Measurements from ENCODE around the gene COQ8B. TPM values are rescaled to one million over a fixed set of nuclear protein-coding genes. Genes with fewer than 3 reads are reported as not detected.

COQ8B gene
- total and polyA plus RNA-seq, 10 donors: 18.4 to 40.2 (median 32.6) TPM

GRCh38 chr19:40689339-40690049 lies 27.2 kb downstream of the COQ8B start:
- peaks cover 3 to 51% (median 21%) of the 10 kb centered on the region in 6 donors for H3K4me1 ChIP-seq
- no peaks in the 10 kb centered on the region for H3K27me3 ChIP-seq (replicated peaks in 1 of 7)
- intact Hi-C loops (cut with DNase I; ENCODE audit: low total_unique reads): no loop called here
- peaks cover 0 to 51% (median 6%) of the 10 kb centered on the region in 6 donors for H3K36me3 ChIP-seq
- H3K9me3 ChIP-seq: no peaks in the 10 kb centered on the region
- WGBS, 5 donors: 57 to 69% (median 58%) methylated on average over 6 to 18 of the region's 18 CpGs
- peak overlapping the region; percentile 31 to 86 (median 61) for H3K4me3 ChIP-seq
- peak; percentile 83 for DNase-seq
- peak overlapping the region in 6 of 8 donors; percentile 26 to 90 (median 83) for H3K27ac ChIP-seq
- TF ChIP-seq POLR2A (IDR thresholded peaks at IDR 0.05): no peak
- TF ChIP-seq POLR2AphosphoS5 (IDR thresholded peaks at IDR 0.05): peak in 1 of 3 donors; percentile 65

GRCh38 chr19:40688987-40689338 lies 27.7 kb downstream of the COQ8B start:
- H3K27ac ChIP-seq: no peak overlapping the region
- peak overlapping the region in 5 of 8 donors; percentile 54 to 86 (median 68) for H3K4me3 ChIP-seq
- DNase-seq: no peak
- H3K36me3 ChIP-seq: peaks cover 0 to 48% (median under 1%) of the 10 kb centered on the region in 6 donors
- H3K4me1 ChIP-seq: peaks cover 3 to 51% (median 21%) of the 10 kb centered on the region in 6 donors
- TF ChIP-seq, protein P1, sequence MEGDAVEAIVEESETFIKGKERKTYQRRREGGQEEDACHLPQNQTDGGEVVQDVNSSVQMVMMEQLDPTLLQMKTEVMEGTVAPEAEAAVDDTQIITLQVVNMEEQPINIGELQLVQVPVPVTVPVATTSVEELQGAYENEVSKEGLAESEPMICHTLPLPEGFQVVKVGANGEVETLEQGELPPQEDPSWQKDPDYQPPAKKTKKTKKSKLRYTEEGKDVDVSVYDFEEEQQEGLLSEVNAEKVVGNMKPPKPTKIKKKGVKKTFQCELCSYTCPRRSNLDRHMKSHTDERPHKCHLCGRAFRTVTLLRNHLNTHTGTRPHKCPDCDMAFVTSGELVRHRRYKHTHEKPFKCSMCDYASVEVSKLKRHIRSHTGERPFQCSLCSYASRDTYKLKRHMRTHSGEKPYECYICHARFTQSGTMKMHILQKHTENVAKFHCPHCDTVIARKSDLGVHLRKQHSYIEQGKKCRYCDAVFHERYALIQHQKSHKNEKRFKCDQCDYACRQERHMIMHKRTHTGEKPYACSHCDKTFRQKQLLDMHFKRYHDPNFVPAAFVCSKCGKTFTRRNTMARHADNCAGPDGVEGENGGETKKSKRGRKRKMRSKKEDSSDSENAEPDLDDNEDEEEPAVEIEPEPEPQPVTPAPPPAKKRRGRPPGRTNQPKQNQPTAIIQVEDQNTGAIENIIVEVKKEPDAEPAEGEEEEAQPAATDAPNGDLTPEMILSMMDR (IDR thresholded peaks at IDR 0.05 in 8 of 11, conservative IDR thresholded peaks at IDR 0.05 in 3 of 11): no peak
- TF ChIP-seq POLR2A (IDR thresholded peaks at IDR 0.05) (no peak), POLR2AphosphoS5 (IDR thresholded peaks at IDR 0.05) (no peak)
- H3K27me3 ChIP-seq (replicated peaks in 1 of 7): no peaks in the 10 kb centered on the region
- H3K9me3 ChIP-seq: no peaks in the 10 kb centered on the region
- 43 to 81% (median 78%) methylated on average over 4 of the region's 4 CpGs for WGBS, 5 donors
- intact Hi-C loops (cut with DNase I; ENCODE audit: low total_unique reads): no loop called here

DNA sequence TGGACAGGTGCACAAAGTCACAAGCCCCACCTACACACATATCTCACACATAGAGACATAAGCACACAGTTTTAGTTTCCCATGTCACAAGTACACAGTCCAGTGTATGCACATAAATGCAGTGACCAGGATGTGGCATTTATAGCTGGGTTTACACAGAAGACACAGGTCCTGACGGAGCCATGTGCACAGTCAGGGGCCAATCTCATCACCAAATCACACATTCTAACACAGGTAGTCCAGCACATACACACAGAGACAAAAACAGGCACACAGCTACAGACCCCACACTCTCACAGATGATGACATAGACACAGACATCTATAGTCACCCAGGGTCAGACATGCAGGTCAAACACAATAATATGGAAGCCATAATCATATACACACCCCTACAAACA lies 28.4 kb downstream of the COQ8B start:
- no peak overlapping the region for H3K4me3 ChIP-seq
- no peak overlapping the region for H3K27ac ChIP-seq
- TF ChIP-seq POLR2A (IDR thresholded peaks at IDR 0.05): no peak
- no peak for TF ChIP-seq POLR2AphosphoS5 (IDR thresholded peaks at IDR 0.05)
- TF ChIP-seq, protein P1 (IDR thresholded peaks at IDR 0.05 in 8 of 11, conservative IDR thresholded peaks at IDR 0.05 in 3 of 11): no peak
- no peaks in the 10 kb centered on the region for H3K27me3 ChIP-seq (replicated peaks in 1 of 7)
- peaks cover 3 to 51% (median 21%) of the 10 kb centered on the region in 6 donors for H3K4me1 ChIP-seq
- DNase-seq: no peak
- 67 to 92% (median 89%) methylated on average over 1 of the region's 1 CpG for WGBS, 5 donors
- peaks cover 0 to 42% (median 0%) of the 10 kb centered on the region in 6 donors for H3K36me3 ChIP-seq
- intact Hi-C loops (cut with DNase I; ENCODE audit: low total_unique reads): no loop called here
- no peaks in the 10 kb centered on the region for H3K9me3 ChIP-seq

DNA sequence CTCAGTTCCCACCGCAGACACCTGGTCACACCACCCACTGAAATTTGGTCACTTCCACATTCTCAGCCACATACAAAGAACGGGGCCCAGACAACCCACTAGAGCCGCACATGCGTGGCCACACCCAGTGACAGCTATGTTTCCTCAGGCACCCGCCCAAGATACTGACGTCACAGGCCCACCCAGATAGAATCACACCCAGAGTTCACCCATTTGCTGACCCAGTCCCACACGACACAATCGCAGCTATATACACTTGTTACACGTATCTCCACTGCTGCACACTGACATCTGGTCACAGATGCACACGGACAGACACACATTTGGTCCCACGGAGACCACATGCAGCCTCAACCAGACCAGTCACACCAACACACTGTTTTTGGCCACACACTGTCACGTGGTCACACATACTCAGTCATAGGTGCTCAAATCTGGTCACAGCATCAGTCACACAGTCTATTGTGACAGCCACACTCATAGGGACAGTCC lies 29.1 kb downstream of the COQ8B start:
- H3K9me3 ChIP-seq: no peaks in the 10 kb centered on the region
- peaks cover 0 to 40% (median 0%) of the 10 kb centered on the region in 6 donors for H3K36me3 ChIP-seq
- 62 to 68% (median 67%) methylated on average over 11 to 12 of the region's 12 CpGs for WGBS, 5 donors
- TF ChIP-seq POLR2AphosphoS5 (IDR thresholded peaks at IDR 0.05): peak in 1 of 3 donors; percentile 25
- no peak for TF ChIP-seq POLR2A (IDR thresholded peaks at IDR 0.05)
- no peaks in the 10 kb centered on the region for H3K27me3 ChIP-seq (replicated peaks in 1 of 7)
- DNase-seq: peak; percentile 84
- intact Hi-C loops (cut with DNase I; ENCODE audit: low total_unique reads): no loop called here
- peak overlapping the region in 3 of 8 donors; percentile 28 to 70 (median 33) for H3K27ac ChIP-seq
- H3K4me3 ChIP-seq: peak overlapping the region in 1 of 8 donors; percentile 13
- H3K4me1 ChIP-seq: peaks cover 3 to 51% (median 21%) of the 10 kb centered on the region in 6 donors
